HG02623 (cell line): ENCODE data around the gene PDE6H.

Experiments
- ATAC-seq: cut with Tn5 transposase; IDR thresholded peaks from one replicate; pipeline ENCODE4 v1.9.1; 2021; ENCODE audit warnings: moderate library complexity; ENCODE audit not compliant: unreplicated experiment

PDE6H gene

GRCh38 chr12:14968478-14968877, 4.4 kb upstream of the PDE6H start:
- no peak for ATAC-seq

GRCh38 chr12:14970473-14970872, 2.4 kb upstream of the PDE6H start:
- ATAC-seq = no peak

GRCh38 chr12:14974633-14975032, 1.8 kb downstream of the PDE6H start:
- no peak for ATAC-seq

DNA sequence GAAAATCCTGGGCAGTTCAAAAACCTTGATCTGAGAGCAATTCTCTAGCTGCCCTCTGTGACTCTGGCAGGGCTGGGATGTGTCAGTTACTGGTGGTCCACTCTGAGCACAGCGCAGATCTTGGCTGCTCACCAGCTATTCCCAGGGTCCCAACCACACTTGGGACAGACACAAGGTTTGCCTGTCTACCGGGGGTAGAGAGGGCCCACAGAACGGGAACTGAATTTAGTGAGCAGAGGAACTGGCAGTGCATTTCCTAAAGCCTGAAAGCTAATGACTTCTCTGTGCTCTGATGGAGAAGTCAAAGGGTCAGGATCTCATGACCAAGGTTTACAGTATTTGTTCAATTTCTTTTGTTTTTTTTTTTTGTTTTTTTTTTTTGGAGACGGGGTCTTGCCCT, 2.6 kb downstream of the PDE6H start:
- no peak for ATAC-seq

DNA sequence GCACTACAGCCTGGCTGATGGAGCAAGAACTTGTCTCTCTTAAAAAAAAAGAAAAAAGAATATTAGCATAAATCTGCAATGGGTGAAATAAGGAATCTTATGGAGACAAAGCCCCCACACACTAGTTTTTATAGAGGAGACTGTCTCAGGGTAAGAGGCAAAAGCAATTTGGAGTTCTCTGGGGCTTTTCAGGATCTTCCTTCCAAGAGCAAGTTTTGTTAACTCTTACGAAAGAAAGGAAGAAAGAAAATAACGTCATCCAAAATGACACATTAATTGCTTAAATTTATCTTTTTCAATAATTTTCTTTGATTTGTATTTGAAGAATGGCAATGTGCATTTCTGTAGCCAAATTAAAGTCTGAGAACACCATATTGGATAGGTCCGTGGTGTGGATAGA, 3.8 kb downstream of the PDE6H start:
- no peak for ATAC-seq

DNA sequence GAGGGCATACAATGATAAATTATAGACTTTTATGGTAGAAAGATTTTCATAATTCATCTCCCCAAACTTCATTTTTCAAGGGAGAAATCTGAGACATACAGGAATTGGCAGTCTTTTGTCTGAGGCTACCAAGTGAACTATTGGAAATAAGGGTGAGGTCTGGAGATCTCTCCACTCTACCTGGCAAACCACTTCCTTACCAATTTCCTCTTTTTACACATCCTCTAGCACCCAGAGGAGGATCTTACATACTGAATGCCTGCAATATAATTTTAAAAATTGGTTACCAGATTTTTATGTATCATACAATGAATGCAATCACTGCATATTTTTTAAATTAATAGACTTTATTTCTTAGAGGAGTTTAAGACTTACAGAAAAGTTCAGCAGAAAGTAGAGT, 6.6 kb downstream of the PDE6H start:
- no peak for ATAC-seq

GRCh38 chr12:14981049-14981448, 8.2 kb downstream of the PDE6H start:
- ATAC-seq = no peak

- no peak for ATAC-seq
Observed at GRCh38 chr12:14982562-14982961, 9.7 kb downstream of the PDE6H start.

DNA sequence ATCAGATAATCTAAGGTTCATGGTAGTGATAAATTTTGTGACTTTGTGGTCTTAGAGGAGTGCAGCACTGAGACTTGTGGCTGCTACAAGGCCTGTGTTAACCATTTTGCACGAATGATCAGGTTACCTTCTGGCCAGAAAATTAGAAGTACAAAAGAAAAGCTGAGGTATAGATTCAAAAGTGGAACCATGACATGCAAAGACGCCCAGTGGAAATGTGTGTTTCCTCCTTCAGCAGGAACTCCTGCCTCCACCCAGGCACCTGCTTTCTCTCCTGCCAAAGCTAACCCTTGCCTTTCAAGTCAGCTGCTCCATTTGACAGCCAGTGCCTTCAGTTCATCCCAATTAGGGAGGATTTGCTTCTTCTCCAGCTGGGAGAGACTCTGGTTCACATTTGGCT, 10.1 kb downstream of the PDE6H start:
- peak; percentile 49 for ATAC-seq

DNA sequence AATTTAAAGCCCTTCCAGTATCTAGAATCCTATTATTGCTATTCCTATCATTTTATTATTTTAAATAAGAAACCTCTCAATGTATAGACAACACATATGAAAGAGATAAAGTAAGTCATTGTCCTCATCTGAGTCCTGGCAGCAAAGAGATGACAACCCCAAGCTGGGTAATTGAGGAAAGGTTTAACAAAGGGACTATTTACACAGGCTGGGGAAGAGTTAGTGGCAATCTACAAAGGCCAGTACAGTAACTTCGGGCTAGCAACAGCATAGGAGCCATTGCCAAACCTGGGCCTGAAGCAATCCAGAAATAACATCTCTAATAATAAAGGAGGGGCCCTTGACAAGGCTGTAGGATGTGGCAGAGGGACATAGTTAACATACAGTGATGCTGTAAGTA, 11.2 kb downstream of the PDE6H start:
- no peak for ATAC-seq

DNA sequence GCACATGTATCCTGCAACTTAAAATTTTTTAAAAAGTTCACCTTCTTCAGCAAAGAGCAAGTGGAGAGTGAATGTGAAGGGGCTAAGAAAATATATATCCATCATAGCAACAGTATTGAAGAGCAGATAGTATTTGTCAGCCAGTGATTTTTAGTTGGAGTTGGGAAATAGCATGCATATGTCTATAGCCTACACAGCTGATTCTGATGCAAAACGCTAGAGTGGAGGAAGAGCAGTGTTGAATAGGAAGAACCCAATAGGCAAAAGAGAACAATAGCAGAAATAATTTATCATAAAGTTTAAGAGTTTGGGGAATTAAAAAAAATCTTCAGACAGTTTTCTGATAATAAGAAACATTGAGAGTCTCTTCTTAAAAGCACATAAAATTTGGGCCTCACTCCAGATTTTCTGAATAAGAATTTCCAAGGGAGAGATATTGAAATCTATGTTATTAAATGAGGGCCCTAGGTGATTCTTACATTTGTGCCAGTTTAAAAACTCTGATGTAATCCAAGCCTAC, 12.0 kb downstream of the PDE6H start:
- no peak for ATAC-seq

DNA sequence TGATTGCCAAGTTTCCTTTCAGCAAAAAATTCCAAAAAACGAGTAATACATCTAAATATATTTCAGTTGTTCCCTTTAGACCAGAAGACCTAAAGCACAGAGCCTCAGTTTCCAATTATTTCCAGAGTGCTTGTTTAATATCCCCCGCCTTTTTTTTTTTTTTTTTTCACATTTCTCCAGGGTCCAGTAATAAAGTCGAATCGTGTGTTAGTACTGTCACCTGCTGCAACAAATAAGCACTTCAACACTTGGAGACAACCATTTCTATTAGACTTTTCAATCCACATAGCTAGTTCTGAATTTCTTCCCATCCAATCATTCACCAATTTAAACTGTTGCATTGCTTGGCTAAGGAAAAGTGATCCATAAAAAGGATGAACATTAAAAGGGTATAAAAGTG, 13.6 kb downstream of the PDE6H start:
- ATAC-seq = no peak

- no peak for ATAC-seq
Observed at GRCh38 chr12:14988035-14988434, 15.2 kb downstream of the PDE6H start.

GRCh38 chr12:14989790-14990189, 16.9 kb downstream of the PDE6H start:
- peak; percentile 38 for ATAC-seq

- peak; percentile 37 for ATAC-seq
Observed at GRCh38 chr12:14991069-14991468, 18.2 kb downstream of the PDE6H start.

- ATAC-seq = no peak
Observed at GRCh38 chr12:14992673-14993072, 19.8 kb downstream of the PDE6H start.

DNA sequence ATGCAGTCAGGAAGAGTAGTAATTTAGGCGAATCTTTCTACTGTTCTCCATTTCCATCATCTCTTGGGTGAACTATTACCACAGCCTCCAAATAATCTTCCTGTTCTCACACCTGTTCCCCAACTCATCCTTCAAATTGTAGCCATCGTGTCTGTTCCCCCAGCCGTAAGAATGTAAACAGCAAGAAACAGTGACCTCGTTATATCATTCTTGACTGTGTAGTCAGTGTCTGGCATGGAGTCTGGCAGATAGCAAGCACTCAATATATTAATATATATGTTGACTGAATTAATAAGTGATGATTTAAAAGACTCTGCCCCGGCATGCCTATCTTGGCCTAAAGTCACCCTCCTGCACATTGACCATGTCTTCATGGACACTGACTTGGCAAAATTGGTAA, 20.3 kb downstream of the PDE6H start:
- no peak for ATAC-seq

DNA sequence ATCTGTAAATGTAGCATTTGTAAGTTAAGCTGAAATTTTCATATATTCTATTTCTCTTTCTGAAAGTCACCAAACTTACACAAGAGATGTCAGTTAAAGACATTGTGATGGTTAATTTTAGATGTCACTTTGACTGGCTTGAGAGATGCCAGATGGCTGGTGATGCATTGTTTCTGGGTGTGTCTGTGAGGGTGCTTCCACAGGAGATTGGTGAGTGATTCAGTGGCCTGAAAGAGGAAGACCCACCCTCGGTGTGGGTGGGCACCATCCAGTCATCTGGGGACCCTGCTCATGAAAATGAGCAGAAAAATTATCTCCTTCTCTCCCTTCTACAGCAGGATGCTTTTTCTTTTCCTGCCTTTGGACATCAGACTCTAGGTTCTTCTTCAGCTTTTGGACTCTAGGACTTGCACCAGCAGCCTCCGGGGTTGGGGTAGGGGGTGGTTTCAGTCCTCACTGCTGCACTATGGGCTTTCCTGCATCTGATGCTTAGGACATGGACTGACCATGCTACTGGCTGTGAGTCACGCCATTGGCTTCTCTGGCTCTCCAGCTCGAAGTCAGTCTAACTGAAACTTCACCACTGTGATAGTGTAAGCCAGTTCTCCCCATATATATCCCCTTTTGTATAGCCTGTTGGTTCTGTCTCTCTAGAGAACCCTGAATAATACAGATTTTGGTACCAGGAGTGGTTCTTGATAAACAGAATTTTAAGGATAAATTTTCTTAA, 20.9 kb downstream of the PDE6H start:
- no peak for ATAC-seq

DNA sequence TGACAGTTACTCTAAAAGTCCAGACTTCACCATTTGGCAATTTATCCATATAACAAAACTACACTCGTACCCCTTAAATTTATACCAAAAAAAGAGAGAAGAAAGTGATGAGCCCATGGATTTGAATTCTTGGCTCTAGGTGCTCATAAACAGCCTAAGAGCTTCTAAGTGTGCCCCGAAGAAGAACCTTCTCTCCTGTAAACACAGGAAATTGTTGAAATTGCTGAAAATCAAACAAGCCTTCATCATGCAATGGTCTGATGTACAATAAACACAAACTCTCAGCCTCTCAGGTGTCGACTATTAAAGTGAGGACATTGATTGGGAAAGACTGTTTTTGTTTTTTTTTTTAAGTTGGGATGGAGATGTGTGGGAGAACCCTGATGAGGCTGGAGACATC, 21.8 kb downstream of the PDE6H start:
- ATAC-seq = no peak

DNA sequence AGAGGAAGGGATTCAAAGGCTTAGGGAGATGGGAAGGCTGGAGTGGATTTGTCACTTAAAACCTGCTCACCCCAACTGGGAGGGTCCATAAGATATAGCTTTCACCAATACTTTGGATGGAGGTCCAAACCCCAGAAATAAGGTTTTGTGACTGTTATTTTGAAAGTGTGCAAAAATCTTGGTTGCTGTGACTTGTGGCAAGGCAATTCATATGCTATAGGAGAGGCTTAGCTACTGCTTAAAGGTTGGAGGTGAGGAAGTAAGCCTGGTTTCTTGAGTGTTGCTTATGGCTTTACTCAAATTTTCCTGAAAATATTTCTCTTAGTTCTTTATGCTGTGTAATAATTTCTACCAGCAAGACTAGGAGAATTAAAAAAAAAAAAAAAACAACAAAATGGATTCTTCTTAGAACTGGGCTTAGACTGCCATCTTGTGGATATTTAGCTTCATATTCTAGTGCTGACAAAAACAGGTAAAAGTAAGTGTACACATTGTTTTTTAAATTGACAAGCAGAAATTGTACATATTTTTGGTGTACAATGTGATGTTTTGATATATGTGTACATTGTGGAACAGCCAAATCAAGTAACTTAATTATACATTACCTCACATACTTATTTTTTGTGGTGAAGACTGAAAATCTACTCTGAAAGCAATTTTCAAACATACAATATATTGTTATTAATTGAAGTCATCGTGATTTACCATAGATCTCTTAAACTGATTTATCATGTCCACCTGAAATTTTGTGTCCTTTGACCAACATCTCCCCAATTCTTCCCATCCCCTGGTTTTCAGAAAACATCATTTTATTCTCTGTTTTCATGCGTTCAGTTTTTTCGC, 23.0 kb downstream of the PDE6H start:
- no peak for ATAC-seq

DNA sequence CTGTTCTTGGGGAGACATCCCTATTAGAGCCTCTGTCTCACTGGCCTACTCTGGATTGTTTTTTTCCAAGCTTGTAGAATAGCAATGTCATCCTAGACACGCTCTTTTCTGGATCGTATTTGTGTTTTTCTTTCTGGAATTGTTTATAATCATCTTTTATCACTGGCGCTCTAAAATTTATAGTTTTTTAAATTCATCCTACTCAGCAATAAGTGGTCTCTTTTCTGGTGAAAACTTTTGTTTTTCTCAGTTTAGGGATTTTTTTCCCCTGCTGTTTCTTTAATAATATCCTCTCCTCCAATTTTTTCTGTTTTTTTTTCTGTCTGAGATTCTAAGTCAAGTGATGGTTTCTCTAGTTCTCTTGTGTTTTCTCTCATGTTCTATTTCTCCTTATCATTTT, 25.2 kb downstream of the PDE6H start:
- no peak for ATAC-seq

DNA sequence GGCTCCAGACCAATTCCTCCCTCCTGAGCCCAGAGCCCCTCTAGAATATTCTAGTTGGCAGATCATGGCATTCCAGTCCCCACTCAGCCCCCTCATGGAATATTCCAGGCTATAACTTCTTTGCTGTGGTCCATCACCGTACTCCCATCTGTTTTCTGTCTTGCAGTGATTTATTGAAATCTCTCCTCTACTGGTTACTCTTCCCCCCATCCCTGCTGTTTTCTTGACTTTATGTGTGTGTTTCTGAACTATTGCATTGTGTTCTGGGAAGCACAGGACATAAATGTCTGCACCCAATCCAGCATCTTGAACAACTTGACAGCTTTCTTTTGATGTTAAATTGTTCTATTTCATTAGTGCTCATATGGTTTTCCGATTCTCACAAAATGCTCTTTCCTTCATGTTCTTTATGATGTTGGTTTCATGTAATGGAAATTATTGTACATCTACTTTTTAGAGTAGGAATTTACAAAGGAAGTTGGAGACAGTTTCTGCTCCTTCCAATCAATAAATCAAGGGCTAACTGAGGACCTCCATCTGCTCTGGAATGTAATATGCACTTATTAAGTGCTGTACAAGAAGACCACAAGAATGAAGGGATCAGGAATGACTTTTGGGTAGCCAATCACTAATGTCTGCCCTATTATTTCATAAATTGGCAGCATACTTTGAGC, 26.3 kb downstream of the PDE6H start:
- ATAC-seq = no peak
